Endothelial cell of umbilical vein (primary cell): Measurements from ENCODE around the gene FOSL2. TPM values are rescaled to one million over a fixed set of nuclear protein-coding genes. Genes with fewer than 3 reads are reported as not detected.

ENCODE experiments used
- BruUV-seq: library from RNA; stranded (reverse); fragments of 400-500 nt; replicated peaks from 2 replicates; lab custom pipeline; 2021; lab: Mats Ljungman, UMichigan
- CTCF ChIA-PET: fragments of 300-600, 350-600 bp; sonication (Branson Sonifier 250); formaldehyde crosslinking; loops from one replicate; lab custom pipeline; 2021; ENCODE audit warnings: antibody characterized with exemption, inconsistent platforms; lab: Charles Lee
- POLR2A ChIA-PET: fragments of 300-600, 350-600 bp; sonication (Branson Sonifier 250); formaldehyde crosslinking; loops from one replicate; lab custom pipeline; 2021; ENCODE audit warnings: antibody characterized with exemption, inconsistent platforms; lab: Charles Lee
- DNase-seq: peaks from one replicate; pipeline ENCODE4 v3.0.0-alpha.2; 2011; ENCODE audit warnings: low read depth, low spot score
- FAIRE-seq: peaks from 2 replicates; lab custom pipeline; 2011; peaks lifted over from hg19 to GRCh38; lab: Jason Lieb, UNC
- H2AFZ ChIP-seq: 2 replicates; pipeline ENCODE4 v1.6.0; 2012; ENCODE audit warnings: low read depth, low read length, control low read depth, inconsistent platforms
- H3K27ac ChIP-seq: 2 replicates; pipeline ENCODE4 v1.5.1; 2011; ENCODE audit warnings: low read depth, mild to moderate bottlenecking, control low read depth, low read length, moderate library complexity; ENCODE audit not compliant: insufficient read depth
- H3K27me3 ChIP-seq, 2 experiments: 2 replicates each; pipeline versions ENCODE4 v1.6.0 to v1.6.1; 2011; ENCODE audit warnings: low read length in 2 of 2, mixed read lengths in 1 of 2; ENCODE audit not compliant: control insufficient read depth in 2 of 2, insufficient read depth in 2 of 2
- H3K36me3 ChIP-seq, 2 experiments: 2 replicates in 1 of 2; 3 replicates in 1 of 2; pipeline ENCODE4 v1.5.1; 2011; ENCODE audit warnings: low read length in 2 of 2, mild to moderate bottlenecking in 1 of 2, moderate library complexity in 1 of 2; ENCODE audit not compliant: control insufficient read depth in 2 of 2, insufficient read depth in 2 of 2; ENCODE audit errors: extremely low read depth in 1 of 2
- H3K4me1 ChIP-seq: 3 replicates; pipeline ENCODE4 v1.5.1; 2011; ENCODE audit warnings: mild to moderate bottlenecking, low read length; ENCODE audit not compliant: control insufficient read depth, insufficient read depth; ENCODE audit errors: extremely low read depth
- H3K4me2 ChIP-seq: 2 replicates; pipeline ENCODE4 v1.6.1; 2011; ENCODE audit warnings: low read length, control low read depth, mixed read lengths; ENCODE audit not compliant: insufficient read depth
- H3K4me3 ChIP-seq, 3 experiments: fragments of 200-600 bp in 1 of 3; sonication (generic), shearing (Covaris generic) in 1 of 3; replicated peaks in 1 of 3; 2 replicates each; pipeline ENCODE4 v1.5.1; 2011 to 2016; ENCODE audit warnings: control low read depth in 3 of 3, low read length in 3 of 3, mild to moderate bottlenecking in 2 of 3, inconsistent platforms in 1 of 3, low read depth in 1 of 3, moderate library complexity in 1 of 3; ENCODE audit not compliant: insufficient read depth in 1 of 3
- H3K79me2 ChIP-seq: 2 replicates; pipeline ENCODE4 v1.6.0; 2012; ENCODE audit warnings: low read length, inconsistent platforms; ENCODE audit not compliant: control insufficient read depth, insufficient read depth
- H3K9ac ChIP-seq: replicated peaks from 2 replicates; pipeline ENCODE3; 2011; ENCODE audit warnings: low read length, control low read depth; ENCODE audit not compliant: insufficient read depth; ENCODE audit errors: extremely low read depth
- H3K9me1 ChIP-seq: replicated peaks from 3 replicates; pipeline ENCODE4 v1.6.0; 2011; ENCODE audit warnings: mild to moderate bottlenecking, low read length; ENCODE audit not compliant: control insufficient read depth, insufficient read depth; ENCODE audit errors: extremely low read depth
- H3K9me3 ChIP-seq: replicated peaks from 2 replicates; pipeline ENCODE4 v1.5.1; 2012; ENCODE audit warnings: low read length, inconsistent platforms; ENCODE audit not compliant: control insufficient read depth, insufficient read depth
- H4K20me1 ChIP-seq: replicated peaks from 2 replicates; pipeline ENCODE3; 2011; ENCODE audit warnings: mild to moderate bottlenecking, low read length; ENCODE audit not compliant: control insufficient read depth, insufficient read depth; ENCODE audit errors: extremely low read depth
- CTCF ChIP-seq, 2 donors: IDR thresholded peaks; 1 replicate in 1 of 2; 2 replicates in 1 of 2; pipeline ENCODE4 v1.5.1; 2011; ENCODE audit warnings: low read length in 2 of 2, mild to moderate bottlenecking in 2 of 2, moderate library complexity in 2 of 2, control low read depth in 1 of 2, inconsistent platforms in 1 of 2, low read depth in 1 of 2; ENCODE audit not compliant: insufficient read depth in 1 of 2; ENCODE audit errors: extremely low read depth in 1 of 2
- EZH2 ChIP-seq: IDR thresholded peaks from 2 replicates; pipeline ENCODE4 v1.6.1; 2012; ENCODE audit warnings: borderline replicate concordance, low read depth, mild to moderate bottlenecking, moderate library complexity, low read length, inconsistent platforms; ENCODE audit not compliant: severe bottlenecking
- FOS ChIP-seq: IDR thresholded peaks from 2 replicates; pipeline ENCODE4 v1.6.1; 2011; ENCODE audit warnings: mild to moderate bottlenecking, low read length, moderate library complexity, borderline replicate concordance; ENCODE audit not compliant: insufficient read depth
- GATA2 ChIP-seq: IDR thresholded peaks from 2 replicates; pipeline ENCODE4 v1.7.0; 2011; ENCODE audit warnings: low read depth, mild to moderate bottlenecking, moderate library complexity, mixed read lengths, low read length; ENCODE audit not compliant: insufficient read length, insufficient read depth
- JUN ChIP-seq: IDR thresholded peaks from 2 replicates; pipeline ENCODE4 v1.6.1; 2011; ENCODE audit warnings: borderline replicate concordance, low read depth; ENCODE audit not compliant: insufficient read length, insufficient read depth
- MAX ChIP-seq: IDR thresholded peaks from 2 replicates; pipeline ENCODE4 v1.6.1; 2011; ENCODE audit not compliant: insufficient read depth, insufficient read length
- MYC ChIP-seq: IDR thresholded peaks from one replicate; pipeline ENCODE4 v1.6.1; 2011; ENCODE audit warnings: mild to moderate bottlenecking, low read depth, low read length
- POLR2A ChIP-seq: IDR thresholded peaks from 2 replicates; pipeline ENCODE4 v1.6.1; 2012; ENCODE audit warnings: low read depth, mild to moderate bottlenecking, control low read depth, low read length
- POLR2AphosphoS5 ChIP-seq: IDR thresholded peaks from 2 replicates; pipeline ENCODE4 v1.6.1; 2012; ENCODE audit warnings: low read depth, mild to moderate bottlenecking, control low read depth, low read length, moderate library complexity; ENCODE audit not compliant: insufficient read depth
- dilution Hi-C: fragments of 300-500 bp; cut with MboI; formaldehyde crosslinking; loops from one replicate; pipeline ENCODE4 v1.15.0; 2019; ENCODE audit warnings: low sequenced_read_pairs; ENCODE audit not compliant: extremely low pct_ligation_motif_present
- intact Hi-C: fragments of 100-400 bp; cut with micrococcal nuclease; formaldehyde crosslinking; loops from one replicate; pipeline ENCODE4 v1.10.0; 2022
- polyA plus RNA-seq, 4 experiments: library from polyadenylated mRNA; depleted of rRNA in 3 of 4; stranded (reverse) in 3 of 4; unstranded in 1 of 4; fragments of >200 nt; gene quantifications; 2 replicates each; pipeline versions ENCODE4 v1.2.1 to v1.2.3, GENCODE V29; 2011 to 2012; ENCODE audit warnings: missing spikeins in 1 of 4
- total RNA-seq: library from RNA; stranded (reverse); gene quantifications from 2 replicates; pipeline ENCODE4 v1.2.3, GENCODE V29; 2021

Gene FOSL2
- total and polyA plus RNA-seq, 2 donors (not counting 3 experiments of a cell fraction or from before 2014, with no cell fraction given) = 43.9 to 85.3 TPM

GRCh38 chr2:28377984-28378678 lies 14.5 kb upstream of the FOSL2 start:
- intact Hi-C loops = no loop called here
- FAIRE-seq = no peak

GRCh38 chr2:28378679-28379584 lies 13.7 kb upstream of the FOSL2 start:
- dilution Hi-C loops = no loop called here
- no peaks in the 10 kb centered on the region for H3K36me3 ChIP-seq
- DNase-seq = no peak
- no peaks in the 10 kb centered on the region for H3K79me2 ChIP-seq
- no peaks in the 10 kb centered on the region for H4K20me1 ChIP-seq
- H3K4me3 ChIP-seq = no peak overlapping the region
- ChIA-PET POLR2A (no interaction called here), CTCF (interaction anchor here (1.5 kb wide), 1 partner anchor 11 kb away, joined by 8 read pairs; no protein-coding TSS in a partner anchor)
- no peak overlapping the region for H3K4me2 ChIP-seq
- no peak overlapping the region for H3K27ac ChIP-seq
- H3K4me1 ChIP-seq = no peaks in the 10 kb centered on the region
- intact Hi-C loops = no loop called here
- no TSS peak for BruUV-seq
- no peaks in the 10 kb centered on the region for H3K9me1 ChIP-seq
- TF ChIP-seq MAX (no peak), POLR2AphosphoS5 (no peak), FOS (no peak), CTCF (IDR thresholded peaks at IDR 0.05; ENCODE audit: extremely low read depth in 1 of 2, insufficient read depth in 1 of 2, low read depth in 1 of 2, low read length in 2 of 2) (no peak), JUN (no peak), POLR2A (no peak), EZH2 (no peak), MYC (no peak), GATA2 (no peak)
- H3K9ac ChIP-seq = no peak overlapping the region
- H2AFZ ChIP-seq = no peak overlapping the region
- no peaks in the 10 kb centered on the region for H3K9me3 ChIP-seq
- FAIRE-seq = no peak
- H3K27me3 ChIP-seq = no peaks in the 10 kb centered on the region

More at GRCh38 chr2:28377984-28378678, 14.5 kb upstream of the FOSL2 start:
- Histone ChIP-seq H3K27me3 (no peaks in the 10 kb centered on the region), H3K4me2 (no peak overlapping the region), H3K4me1 (no peaks in the 10 kb centered on the region), H3K9me1 (no peaks in the 10 kb centered on the region), H3K9me3 (no peaks in the 10 kb centered on the region), H2AFZ (no peak overlapping the region), H3K27ac (no peak overlapping the region), H3K36me3 (no peaks in the 10 kb centered on the region), H3K79me2 (no peaks in the 10 kb centered on the region), H4K20me1 (no peaks in the 10 kb centered on the region), H3K9ac (no peak overlapping the region), H3K4me3 (no peak overlapping the region)
- POLR2A ChIA-PET = no interaction called here
- CTCF ChIA-PET = interaction anchor here (1.5 kb wide), 1 partner anchor 10 kb away, joined by 8 read pairs; no protein-coding TSS in a partner anchor
- dilution Hi-C loops = no loop called here
- DNase-seq = no peak
- TF ChIP-seq MAX (no peak), JUN (no peak), EZH2 (no peak), MYC (no peak), GATA2 (no peak)
- no TSS peak for BruUV-seq
